ENCODE data around the gene SELENOK. TPM values are rescaled to one million over a fixed set of nuclear protein-coding genes. Genes with fewer than 3 reads are reported as not detected.

SELENOK gene
- total RNA-seq, 4 donors from 2014 or later, result 36.5 to 48.1 (median 45.4) TPM

DNA sequence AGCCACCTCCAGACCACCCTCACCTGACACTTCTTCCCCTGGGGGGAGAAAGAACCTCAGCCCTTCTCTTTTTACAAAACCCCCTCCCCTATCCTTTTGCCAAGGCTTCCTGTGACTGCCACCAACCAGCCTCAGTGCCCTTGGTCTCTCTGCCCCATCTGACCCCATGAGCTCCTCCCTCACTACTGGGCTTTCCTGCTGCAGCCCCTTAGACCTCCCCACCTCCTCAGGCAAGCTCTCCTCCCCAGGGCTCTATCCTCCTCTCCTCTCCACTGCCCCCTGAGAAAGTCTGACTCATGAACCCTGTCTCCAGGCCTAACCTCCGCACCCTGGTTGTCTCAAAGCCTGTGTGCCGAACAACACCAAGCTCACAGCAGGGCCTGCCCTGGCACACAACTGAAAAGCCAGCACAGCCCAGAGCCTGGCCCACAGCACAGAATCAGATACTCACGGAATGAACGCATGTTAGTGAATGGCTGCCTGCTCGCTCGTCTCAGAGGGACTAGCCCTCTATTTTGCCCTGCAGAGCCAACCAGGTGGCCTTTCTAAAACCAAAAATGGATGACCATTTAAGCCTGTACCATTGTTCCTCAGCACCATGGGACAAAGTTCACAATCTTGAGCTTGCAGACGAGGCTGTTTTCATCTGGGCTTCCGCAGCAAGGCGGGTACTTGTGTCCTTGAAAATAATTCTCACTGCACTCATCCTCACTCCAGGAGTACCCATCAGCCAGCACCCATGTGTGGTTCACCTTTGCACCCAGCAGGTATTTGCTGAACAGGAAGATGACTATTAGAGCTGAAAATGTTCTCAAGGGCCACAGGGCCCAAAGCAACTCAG, 47.2 kb downstream of the SELENOK start:
- no peak for TF ChIP-seq EP300 (IDR thresholded peaks at IDR 0.05)
- Histone ChIP-seq H3K36me3 (no peaks in the 10 kb centered on the region), H3K27ac (peak overlapping the region; percentile 35), H3K4me3 (peak overlapping the region; percentile 73), H3K9me3 (no peaks in the 10 kb centered on the region), H3K27me3 (peaks cover 16% of the 10 kb centered on the region), H3K4me1 (peaks cover 17% of the 10 kb centered on the region)
- DNase-seq (ENCODE audit: low spot score in 2 of 2), result no peak
- 89% methylated on average over 8 of the region's 9 CpGs for WGBS

DNA sequence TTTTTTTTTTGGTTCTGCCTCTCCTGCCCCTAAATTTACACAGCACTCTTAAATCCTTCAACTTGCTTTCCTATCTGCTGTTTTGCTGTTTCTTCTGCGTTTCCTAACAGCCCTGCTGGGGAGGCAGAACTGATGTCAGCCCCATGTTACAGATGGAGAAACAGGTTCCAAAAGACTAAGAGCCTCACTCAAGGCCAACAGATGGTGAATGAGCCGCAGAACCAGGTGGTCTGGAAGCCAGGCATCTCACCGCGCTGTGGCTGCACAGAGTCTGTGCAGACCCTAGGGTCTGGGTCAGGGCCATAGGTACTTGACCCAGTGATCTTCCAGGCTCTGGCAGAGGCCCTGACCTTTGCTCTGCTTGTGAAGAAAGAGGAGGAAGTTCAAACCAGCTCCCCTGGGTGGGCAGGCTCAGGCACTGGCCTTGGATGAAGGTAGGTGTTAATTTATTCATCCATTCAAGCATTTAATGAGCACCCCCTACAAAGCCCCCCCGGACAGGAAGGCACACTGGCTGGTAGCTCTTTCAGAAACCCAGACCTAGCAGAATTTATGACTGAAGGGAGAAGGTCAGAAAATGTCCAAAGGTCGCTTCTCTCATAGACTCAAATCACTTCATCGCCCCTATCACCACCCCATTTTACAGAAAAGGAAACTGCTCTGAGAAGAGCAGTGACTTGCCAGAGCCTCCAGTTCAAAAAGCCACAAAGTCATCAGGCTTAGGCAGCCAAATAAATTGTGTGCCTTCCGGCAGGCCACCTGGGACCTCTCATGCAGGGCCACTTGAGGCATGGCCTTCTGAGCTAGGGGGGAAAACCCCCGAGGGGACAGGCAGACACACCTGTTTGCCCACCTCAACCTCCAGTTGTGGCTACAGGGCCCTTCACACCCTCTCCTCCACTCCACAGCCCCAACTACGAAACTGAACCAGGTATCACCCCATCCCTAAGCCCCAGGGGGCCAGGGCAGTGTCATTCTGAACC, 48.2 kb downstream of the SELENOK start:
- Histone ChIP-seq H3K36me3 (no peaks in the 10 kb centered on the region), H3K27ac (peak overlapping the region; percentile 46), H3K4me1 (peaks cover 17% of the 10 kb centered on the region), H3K4me3 (no peak overlapping the region), H3K9me3 (no peaks in the 10 kb centered on the region), H3K27me3 (peaks cover 16% of the 10 kb centered on the region)
- no peak for DNase-seq (ENCODE audit: low spot score in 2 of 2)
- TF ChIP-seq POLR2AphosphoS5 (IDR thresholded peaks at IDR 0.05), result no peak
- TF ChIP-seq POLR2A (IDR thresholded peaks at IDR 0.05), result no peak
- no peak for TF ChIP-seq EP300 (IDR thresholded peaks at IDR 0.05)
- TF ChIP-seq, protein P1, sequence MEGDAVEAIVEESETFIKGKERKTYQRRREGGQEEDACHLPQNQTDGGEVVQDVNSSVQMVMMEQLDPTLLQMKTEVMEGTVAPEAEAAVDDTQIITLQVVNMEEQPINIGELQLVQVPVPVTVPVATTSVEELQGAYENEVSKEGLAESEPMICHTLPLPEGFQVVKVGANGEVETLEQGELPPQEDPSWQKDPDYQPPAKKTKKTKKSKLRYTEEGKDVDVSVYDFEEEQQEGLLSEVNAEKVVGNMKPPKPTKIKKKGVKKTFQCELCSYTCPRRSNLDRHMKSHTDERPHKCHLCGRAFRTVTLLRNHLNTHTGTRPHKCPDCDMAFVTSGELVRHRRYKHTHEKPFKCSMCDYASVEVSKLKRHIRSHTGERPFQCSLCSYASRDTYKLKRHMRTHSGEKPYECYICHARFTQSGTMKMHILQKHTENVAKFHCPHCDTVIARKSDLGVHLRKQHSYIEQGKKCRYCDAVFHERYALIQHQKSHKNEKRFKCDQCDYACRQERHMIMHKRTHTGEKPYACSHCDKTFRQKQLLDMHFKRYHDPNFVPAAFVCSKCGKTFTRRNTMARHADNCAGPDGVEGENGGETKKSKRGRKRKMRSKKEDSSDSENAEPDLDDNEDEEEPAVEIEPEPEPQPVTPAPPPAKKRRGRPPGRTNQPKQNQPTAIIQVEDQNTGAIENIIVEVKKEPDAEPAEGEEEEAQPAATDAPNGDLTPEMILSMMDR (IDR thresholded peaks at IDR 0.05), result no peak
- WGBS, result 75% methylated on average over 10 of the region's 10 CpGs

DNA sequence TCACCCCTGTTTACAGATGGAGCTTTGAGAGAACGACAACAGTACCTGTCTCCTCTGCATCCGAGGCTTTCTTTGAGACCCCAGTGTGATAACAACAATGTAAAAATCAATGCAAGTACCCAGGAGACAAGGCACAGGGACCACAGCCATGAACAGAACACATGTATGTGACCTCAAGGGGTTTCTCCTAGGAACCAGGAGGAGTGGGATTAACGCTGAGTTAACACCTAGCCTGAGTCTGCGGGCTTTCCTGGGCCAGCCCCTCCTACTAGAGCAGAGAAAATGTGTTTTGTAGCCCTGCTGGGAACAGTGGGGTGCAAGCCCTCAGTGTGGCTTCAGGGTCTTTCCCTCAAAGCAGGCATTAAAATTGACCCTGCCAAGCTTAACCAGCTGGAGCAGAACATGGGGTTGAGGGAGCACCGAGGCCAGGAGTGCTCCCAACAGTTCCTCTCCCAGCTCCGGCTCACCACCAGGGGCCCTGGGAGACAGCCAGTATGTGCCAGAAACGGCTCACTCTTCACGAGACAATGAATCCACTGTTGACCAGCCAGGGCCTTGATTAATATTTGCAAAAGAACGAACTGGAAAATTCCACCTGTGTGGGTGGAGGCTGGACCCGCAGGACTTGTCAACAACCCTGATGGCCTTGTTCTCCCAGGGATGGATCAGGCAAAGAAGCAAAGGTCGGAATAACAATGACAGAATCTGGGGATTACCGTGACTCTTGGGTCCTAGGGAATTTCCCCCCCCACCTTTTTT, 49.0 kb downstream of the SELENOK start:
- TF ChIP-seq, protein P1 (IDR thresholded peaks at IDR 0.05), result peak in 1 of 2 donors; percentile 29
- TF ChIP-seq POLR2A (IDR thresholded peaks at IDR 0.05), result no peak
- DNase-seq (ENCODE audit: low spot score in 2 of 2), result no peak
- Histone ChIP-seq H3K4me1 (peaks cover 17% of the 10 kb centered on the region), H3K9me3 (no peaks in the 10 kb centered on the region), H3K4me3 (no peak overlapping the region), H3K36me3 (no peaks in the 10 kb centered on the region), H3K27me3 (peaks cover 11% of the 10 kb centered on the region), H3K27ac (peak overlapping the region; percentile 40)
- 44% methylated on average over 10 of the region's 12 CpGs for WGBS

DNA sequence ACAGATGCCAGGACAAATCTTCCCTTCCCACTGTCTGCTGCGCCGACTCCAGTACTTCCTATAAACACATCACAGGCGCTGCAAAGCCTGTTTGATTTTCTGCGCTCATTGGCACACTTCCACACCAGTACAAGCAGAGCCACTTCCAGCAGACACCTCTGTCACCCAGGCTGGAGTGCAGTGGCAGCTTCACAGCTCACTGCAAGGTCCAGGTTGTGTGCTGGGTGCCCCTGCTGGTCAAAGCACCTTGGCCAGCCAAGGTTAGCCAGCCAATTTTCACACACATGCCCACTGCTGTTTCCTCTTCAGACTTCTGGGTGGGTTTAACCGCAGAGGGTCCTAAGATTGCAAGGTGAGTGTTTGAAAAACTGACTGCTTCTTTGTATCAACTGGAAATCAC, 50.4 kb downstream of the SELENOK start:
- WGBS, result 88% methylated on average over 5 of the region's 5 CpGs
- TF ChIP-seq, protein P1 (IDR thresholded peaks at IDR 0.05), result no peak
- TF ChIP-seq EP300 (IDR thresholded peaks at IDR 0.05) (no peak), POLR2AphosphoS5 (IDR thresholded peaks at IDR 0.05) (no peak), POLR2A (IDR thresholded peaks at IDR 0.05) (no peak)
- Histone ChIP-seq H3K27ac (no peak overlapping the region), H3K9me3 (no peaks in the 10 kb centered on the region), H3K36me3 (no peaks in the 10 kb centered on the region), H3K27me3 (peaks cover 2% of the 10 kb centered on the region), H3K4me1 (peaks cover 11% of the 10 kb centered on the region), H3K4me3 (no peak overlapping the region)
- peak in 1 of 2 donors; percentile 57 for DNase-seq (ENCODE audit: low spot score in 2 of 2)

DNA sequence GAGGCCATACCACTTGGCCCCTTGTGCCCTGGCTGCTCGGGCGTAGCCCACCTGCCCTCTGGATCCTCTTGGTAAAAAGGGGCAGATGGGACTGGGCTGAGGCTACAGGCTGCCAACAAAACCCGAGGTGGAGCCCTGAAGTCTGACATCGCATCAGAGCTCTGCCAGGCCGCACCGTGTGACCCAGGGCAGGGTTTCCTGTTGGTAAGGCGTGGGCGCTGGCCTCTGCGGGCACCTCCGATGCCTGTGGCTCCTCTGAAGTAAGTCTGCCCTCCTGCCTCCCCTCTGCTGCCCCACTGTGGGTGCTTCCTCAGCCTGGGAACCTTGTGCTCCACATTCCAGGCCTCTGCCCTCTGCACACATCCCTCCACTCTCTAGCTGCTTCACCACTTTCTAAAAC, 54.3 kb downstream of the SELENOK start:
- Histone ChIP-seq H3K36me3 (no peaks in the 10 kb centered on the region), H3K27ac (no peak overlapping the region), H3K4me3 (no peak overlapping the region), H3K27me3 (no peaks in the 10 kb centered on the region), H3K4me1 (no peaks in the 10 kb centered on the region), H3K9me3 (no peaks in the 10 kb centered on the region)
- DNase-seq (ENCODE audit: low spot score in 2 of 2), result peak in 1 of 2 donors; percentile 23
- WGBS, result 89% methylated on average over 3 of the region's 10 CpGs
- TF ChIP-seq EP300 (IDR thresholded peaks at IDR 0.05), result no peak
- TF ChIP-seq POLR2A (IDR thresholded peaks at IDR 0.05), result no peak
- TF ChIP-seq POLR2AphosphoS5 (IDR thresholded peaks at IDR 0.05), result no peak
- TF ChIP-seq, protein P1 (IDR thresholded peaks at IDR 0.05), result no peak

Data from suprapubic skin (tissue), 4 donors.